Pulmonary artery endothelial cell (primary cell): ENCODE results near the gene EIF2S1. TPM values are rescaled to one million over a fixed set of nuclear protein-coding genes. Genes with fewer than 3 reads are reported as not detected.
"Not testable (repeated sequence)": the region's sequence is repeated elsewhere in the genome, so short reads cannot be mapped to it uniquely, and the experiment has no call there.

Experiments
- DNase-seq: peaks from one replicate; pipeline ENCODE4 v3.0.0-alpha.2; 2011; ENCODE audit warnings: low read depth, low spot score
- total RNA-seq: library from RNA; depleted of rRNA; stranded (reverse); fragments of >200 nt; gene quantifications from 2 replicates; pipeline ENCODE4 v1.2.3, GENCODE V29; 2014

EIF2S1 gene
- total RNA-seq, 1 donor from 2014 or later = 231 TPM

DNA sequence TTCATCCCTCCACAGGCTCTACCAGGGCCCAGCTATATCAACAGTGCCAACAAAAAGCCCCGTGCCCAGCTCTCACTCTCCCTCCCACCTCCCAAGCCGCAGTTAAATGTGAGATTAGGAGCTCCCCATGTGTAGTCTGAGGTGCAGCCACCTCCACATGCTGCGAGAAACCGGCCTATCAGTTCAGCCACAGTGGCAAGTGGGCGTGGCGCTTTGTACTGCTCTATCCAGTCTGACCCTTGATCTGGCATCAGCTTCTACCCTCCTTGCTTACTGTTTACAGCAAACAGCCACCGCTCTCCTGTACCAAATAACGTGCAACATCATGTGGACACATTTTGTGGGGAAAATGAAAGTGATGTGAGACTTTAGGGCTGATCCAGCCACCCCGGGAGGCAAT, 50.2 kb downstream of the EIF2S1 start:
- DNase-seq = no peak

DNA sequence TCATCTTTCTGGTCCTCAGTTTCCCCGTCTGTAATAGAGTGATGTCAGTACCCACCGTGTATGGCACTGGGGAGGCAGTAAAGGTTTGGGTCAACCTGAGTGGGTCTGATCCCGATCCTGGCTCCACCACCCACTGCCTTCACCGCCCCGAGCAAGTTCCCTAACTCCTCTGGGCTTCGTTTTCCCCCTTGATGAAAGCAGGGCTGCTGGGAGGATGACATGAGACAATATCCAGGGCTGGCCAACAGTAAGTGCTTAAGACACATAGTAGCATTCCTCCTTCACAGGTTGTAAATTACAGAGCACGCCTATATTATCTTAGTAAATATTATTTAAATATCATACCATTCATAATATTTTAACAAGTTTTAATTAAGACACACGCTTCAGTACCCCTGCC, 51.2 kb downstream of the EIF2S1 start:
- DNase-seq = no peak

DNA sequence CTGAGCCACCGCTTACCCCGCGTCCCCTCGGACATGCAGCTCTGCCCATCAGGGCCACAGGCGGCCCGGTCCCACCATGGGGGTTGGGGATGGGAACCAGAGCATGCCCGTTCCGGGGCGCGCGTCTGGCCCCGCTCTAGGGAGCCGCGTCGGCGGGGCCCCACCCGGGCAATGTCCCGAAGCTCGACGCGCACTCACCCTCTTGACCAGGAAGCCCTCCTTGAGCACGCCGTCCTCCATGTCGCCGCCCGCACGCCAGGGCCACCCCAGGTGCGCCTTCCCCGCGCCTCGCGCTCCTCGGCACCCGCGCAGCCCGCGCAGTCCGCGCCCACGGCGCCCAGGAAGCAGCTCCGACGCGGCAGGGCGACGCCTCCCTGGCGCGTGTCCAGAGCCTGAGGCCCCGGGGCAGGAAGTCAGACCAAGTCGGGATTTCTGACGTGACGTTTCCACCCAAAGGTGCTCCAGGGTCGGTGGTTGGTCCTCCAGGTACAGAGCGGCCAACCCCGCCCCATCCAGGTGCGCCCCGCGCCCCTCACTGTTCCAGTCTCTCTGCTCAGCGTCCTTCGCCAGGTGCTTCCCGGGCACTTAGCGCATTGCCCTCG, 51.8 kb downstream of the EIF2S1 start, which contains the start of gene PLEK2:
PLEK2 (minus strand) TSS at position 346 of the 602 bp plus-strand sequence; CDS start at position 240, 106 bp downstream.
- DNase-seq = no peak

- peak; percentile 39 for DNase-seq
Measured at GRCh38 chr14:67413806-67414769, 54.0 kb downstream of the EIF2S1 start.

GRCh38 chr14:67415610-67416009, 55.5 kb downstream of the EIF2S1 start:
- DNase-seq = not testable (repeated sequence)

GRCh38 chr14:67416085-67416484, 56.0 kb downstream of the EIF2S1 start:
- no peak for DNase-seq

DNA sequence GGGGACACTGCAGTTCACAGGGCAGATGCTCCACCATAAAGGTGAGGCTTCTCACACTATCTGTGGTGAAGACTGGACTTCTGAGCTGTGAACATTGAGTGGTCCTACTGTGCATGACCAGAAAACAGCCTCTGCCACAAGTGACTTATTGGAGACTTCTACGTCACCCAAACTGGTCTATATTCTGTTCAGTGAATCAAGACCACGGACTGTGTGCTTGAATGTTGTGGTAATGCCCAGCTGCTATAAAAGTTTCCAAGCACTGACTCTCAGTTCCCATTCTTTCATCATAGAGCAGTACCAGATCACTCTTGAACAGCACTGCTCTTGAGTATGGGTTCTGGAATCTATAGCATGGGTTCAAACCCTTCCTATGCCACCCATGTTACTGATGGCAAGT, 56.7 kb downstream of the EIF2S1 start:
- DNase-seq = no peak

GRCh38 chr14:67417633-67418032, 57.5 kb downstream of the EIF2S1 start:
- DNase-seq = no peak

- no peak for DNase-seq
Measured at GRCh38 chr14:67418401-67419191, 58.5 kb downstream of the EIF2S1 start.

GRCh38 chr14:67420102-67420739, 60.1 kb downstream of the EIF2S1 start:
- DNase-seq = no peak

DNA sequence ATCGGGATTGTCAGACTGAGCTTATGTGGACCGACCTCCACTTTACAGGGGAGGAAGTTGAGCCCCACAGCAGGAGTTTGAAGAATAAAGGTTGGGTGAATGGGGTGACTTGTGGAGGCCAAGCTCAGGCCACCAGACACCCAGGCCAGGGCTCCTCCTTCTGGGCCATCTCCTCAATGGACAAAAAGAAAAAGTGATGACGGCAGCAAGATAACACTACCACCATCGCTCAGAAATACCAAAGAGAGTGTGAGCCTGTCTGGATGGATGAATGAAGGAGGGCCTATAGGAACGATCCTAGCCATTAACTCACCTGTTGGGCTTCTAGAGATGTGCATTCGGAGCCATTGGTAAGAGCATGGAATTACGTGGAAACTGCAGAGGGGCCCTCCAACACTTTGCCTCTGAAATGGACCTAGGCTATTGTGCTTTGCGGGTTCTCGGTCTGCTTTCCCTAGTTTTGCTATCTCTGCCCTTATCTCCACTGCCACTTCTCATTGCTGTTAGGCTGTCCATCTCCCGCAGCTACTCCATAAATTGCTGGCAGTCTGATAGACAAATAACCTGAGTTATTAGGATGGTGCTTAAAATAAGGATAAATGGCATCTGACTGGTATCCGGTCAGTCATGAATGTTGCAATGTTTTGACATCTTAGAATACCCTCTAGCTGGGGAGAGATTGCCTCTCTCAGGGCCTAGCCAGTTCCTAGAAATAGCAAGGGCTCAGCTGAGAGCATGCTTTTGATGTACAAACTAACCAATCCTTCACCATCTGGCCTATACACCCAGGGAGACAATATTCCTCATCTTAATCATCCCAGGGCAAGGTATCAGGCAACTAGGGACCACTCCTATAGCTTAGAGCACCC, 61.5 kb downstream of the EIF2S1 start:
- no peak for DNase-seq

GRCh38 chr14:67423424-67423823, 63.3 kb downstream of the EIF2S1 start:
- no peak for DNase-seq

DNA sequence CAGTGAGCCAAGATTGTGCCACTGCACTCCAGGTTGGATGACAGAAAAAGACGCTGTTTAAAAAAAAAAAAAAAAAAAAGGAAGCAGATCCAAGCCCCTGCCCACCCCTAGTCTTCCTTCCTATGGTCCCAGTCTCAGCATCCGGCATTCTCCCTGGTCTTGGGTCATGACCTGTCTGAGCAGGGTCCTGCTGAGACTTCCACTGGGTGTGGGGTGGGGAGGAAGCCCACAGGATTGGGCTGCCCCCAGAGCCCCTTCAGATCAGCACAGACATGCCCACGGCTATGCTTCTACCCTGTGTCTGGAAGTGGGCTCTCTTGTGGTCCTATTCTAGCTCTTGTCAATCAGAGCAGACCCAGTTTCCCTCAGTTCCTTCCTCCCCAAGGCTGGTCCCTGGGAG, 64.4 kb downstream of the EIF2S1 start:
- no peak for DNase-seq

DNA sequence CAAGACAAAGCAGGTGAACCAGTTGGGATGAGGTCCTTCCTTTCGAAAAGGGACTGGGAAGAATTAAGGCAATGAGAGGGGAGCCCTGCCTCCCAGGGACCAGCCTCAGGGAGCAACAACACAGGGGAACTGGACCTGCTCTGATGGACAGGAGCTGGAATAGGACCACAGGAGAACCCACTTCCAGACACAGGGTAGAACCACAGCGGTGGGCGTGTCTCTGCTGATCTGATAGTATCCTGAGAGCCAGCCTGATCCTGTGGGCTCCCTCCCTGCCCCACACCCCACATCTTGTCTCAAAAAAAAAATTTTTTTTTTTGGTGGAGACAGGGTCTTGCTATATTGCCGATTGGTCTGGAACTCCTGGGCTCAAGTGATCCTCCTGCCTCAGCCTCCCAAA, 65.5 kb downstream of the EIF2S1 start:
- no peak for DNase-seq

DNA sequence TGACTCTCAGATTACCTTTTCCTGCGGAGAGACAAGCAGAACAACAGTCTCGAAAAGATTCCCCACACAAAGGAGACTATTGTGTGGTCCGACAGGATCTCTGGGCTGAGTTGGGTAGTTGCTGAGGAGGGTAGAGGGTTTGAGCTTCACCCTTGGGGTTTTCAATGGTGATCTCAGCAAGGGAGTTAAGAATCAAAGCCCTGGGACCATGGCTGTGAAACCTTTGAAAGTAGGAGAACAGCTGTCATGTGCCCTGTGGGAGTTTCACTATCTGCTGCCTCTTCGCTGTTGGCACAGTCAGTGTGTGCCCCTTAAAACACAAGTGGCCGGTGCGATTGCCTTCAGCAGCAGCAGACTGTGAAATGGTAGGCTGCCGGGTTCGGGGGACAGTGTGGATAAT, 66.0 kb downstream of the EIF2S1 start:
- no peak for DNase-seq

DNA sequence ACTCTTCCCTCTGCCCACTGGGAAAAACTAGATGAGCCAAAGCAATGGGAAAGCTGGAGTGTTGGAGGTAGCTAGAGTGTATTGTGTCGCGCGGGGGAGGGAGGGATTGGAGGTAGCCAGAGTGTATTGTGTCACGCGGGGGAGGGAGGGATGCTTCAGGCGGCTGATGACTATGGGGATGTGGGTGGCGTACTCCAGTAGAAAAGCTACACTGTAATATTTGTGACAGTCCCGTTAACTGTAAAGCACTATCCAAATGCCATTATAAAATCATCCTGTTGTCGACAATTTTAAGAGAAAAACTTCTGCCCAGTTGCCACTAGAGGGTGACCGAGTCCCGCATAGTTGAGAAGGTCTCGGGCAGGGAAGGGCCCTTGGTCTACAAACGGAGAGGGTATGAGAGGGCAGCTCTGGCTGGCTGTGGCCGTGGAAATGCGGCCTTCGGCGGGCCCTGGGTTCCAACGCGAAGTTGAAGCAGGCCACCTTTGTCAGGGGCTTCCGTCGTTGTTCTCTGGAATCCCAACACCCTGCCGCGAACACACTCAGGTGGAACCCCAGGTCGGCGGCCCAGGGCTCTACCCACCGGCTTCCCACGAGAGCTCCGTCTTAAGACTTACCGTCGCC, 67.0 kb downstream of the EIF2S1 start:
- DNase-seq = peak; percentile 39

- no peak for DNase-seq
Measured at GRCh38 chr14:67428501-67429031, 68.4 kb downstream of the EIF2S1 start.

DNA sequence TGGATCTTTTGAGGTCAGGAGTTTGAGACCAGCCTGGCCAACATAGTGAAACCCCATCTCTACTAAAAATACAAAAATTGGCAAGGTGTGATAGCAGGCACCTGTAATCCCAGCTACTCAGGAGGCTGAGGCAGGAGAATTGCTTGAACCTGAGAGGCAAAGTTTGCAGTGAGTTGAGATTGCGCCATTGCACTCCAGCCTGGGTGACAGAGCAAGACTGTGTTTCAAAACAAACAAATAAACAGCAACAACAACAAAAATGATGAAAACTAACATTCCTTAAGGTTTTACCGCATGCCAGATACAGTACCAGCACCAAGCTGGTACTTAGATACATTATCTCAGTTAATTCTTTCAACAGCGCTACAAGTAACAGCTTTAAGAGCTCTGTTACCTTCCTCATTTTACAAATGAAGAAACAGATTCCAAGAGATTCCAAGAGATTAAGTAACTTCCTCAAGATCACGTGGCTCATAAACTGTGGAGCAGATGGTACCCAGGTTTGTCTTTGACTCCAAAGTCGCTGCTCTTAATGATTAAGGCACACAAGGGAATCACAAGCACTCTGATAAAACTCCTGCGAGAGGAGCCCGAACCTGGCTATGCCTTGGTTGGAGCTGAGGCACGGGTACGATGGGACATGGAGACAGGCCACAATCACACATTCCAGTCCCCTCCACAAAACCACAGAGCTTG, 69.5 kb downstream of the EIF2S1 start:
- DNase-seq = no peak

DNA sequence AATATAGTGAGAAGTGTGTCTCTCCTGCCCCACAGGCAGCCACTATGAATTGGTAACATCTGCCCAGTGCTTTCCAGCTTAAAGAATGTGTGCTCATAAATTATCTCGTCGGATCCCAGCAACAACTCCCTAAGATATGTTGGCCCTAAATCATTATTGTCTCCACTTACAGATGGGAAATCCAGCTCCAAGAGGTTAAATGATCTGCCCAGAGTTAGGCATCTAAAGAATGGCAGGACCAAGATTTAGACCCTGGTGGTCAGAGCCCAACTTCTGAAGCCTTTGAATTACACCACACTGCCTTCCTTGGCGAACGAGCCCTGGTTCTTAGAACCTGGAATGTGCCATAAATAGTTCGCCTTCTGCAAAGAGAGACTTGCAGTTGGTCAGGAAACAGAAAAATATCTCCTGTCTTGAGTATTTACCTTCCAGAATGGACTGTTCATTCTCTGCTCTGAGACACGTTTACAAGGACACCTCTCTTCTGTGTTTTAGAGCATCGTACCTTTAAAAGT, 72.0 kb downstream of the EIF2S1 start:
- no peak for DNase-seq
